ENCODE measurements around the gene COX6A1. TPM values are rescaled to one million over a fixed set of nuclear protein-coding genes. Genes with fewer than 3 reads are reported as not detected.
A peak's percentile ranks its signal among the peaks of the same experiment; 100 is the strongest.
"Not testable (repeated sequence)": the region's sequence is repeated elsewhere in the genome, so short reads cannot be mapped to it uniquely, and the experiment has no call there.

COX6A1 gene
- total and polyA plus RNA-seq, 4 donors, result 338 to 910 (median 536) TPM

- DNase-seq (ENCODE audit: low spot score), result no peak
- TF ChIP-seq RAD21 (IDR thresholded peaks at IDR 0.05), result no peak
- TF ChIP-seq RXRA (IDR thresholded peaks at IDR 0.05), result no peak
- no peak for TF ChIP-seq ZBTB33 (IDR thresholded peaks at IDR 0.05)
- no peak for TF ChIP-seq FOXA2 (IDR thresholded peaks at IDR 0.05)
- no peak for TF ChIP-seq SP1 (IDR thresholded peaks at IDR 0.05)
- TF ChIP-seq NR2F2 (IDR thresholded peaks at IDR 0.05), result no peak
- no peak for TF ChIP-seq YY1 (IDR thresholded peaks at IDR 0.05)
- TF ChIP-seq HNF4A (conservative IDR thresholded peaks at IDR 0.05), result no peak
- no peak for TF ChIP-seq GABPA (IDR thresholded peaks at IDR 0.05 in 1 of 2, conservative IDR thresholded peaks at IDR 0.05 in 1 of 2)
- 93% methylated on average over 1 of the region's 1 CpG for WGBS
- H3K36me3 ChIP-seq (ENCODE audit: control insufficient read depth in 4 of 4, insufficient read depth in 3 of 4, low read depth in 1 of 4, low read length in 3 of 4), result no peaks in the 10 kb centered on the region
- no peak overlapping the region for H3K27ac ChIP-seq (ENCODE audit: low read depth in 1 of 2, low read length in 2 of 2)
- no peaks in the 10 kb centered on the region for H3K27me3 ChIP-seq (ENCODE audit: control insufficient read depth in 4 of 4, insufficient read depth in 4 of 4, low read length in 3 of 4)
- H3K9me3 ChIP-seq (ENCODE audit: control insufficient read depth in 4 of 4, low read length in 3 of 4), result no peaks in the 10 kb centered on the region
- no peak overlapping the region for H3K9ac ChIP-seq (ENCODE audit: low read depth in 1 of 2, low read length in 2 of 2)
- H3K4me3 ChIP-seq (ENCODE audit: low read depth in 1 of 3, low read length in 3 of 3), result no peak overlapping the region
- H3K4me1 ChIP-seq (ENCODE audit: control insufficient read depth in 4 of 4, insufficient read depth in 4 of 4, low read length in 3 of 4), result no peaks in the 10 kb centered on the region
These were observed 45.7 kb downstream of the COX6A1 start for GRCh38 chr12:120483621-120484020.

- H3K4me3 ChIP-seq (ENCODE audit: low read depth in 1 of 3, low read length in 3 of 3), result no peak overlapping the region
- no peak overlapping the region for H3K27ac ChIP-seq (ENCODE audit: low read depth in 1 of 2, low read length in 2 of 2)
- no peaks in the 10 kb centered on the region for H3K4me1 ChIP-seq (ENCODE audit: control insufficient read depth in 4 of 4, insufficient read depth in 4 of 4, low read length in 3 of 4)
- H3K36me3 ChIP-seq (ENCODE audit: control insufficient read depth in 4 of 4, insufficient read depth in 3 of 4, low read depth in 1 of 4, low read length in 3 of 4), result no peaks in the 10 kb centered on the region
- WGBS, result 93% methylated on average over 7 of the region's 7 CpGs
- no peak overlapping the region for H3K9ac ChIP-seq (ENCODE audit: low read depth in 1 of 2, low read length in 2 of 2)
- TF ChIP-seq RXRA (IDR thresholded peaks at IDR 0.05), result no peak
- TF ChIP-seq TAF1 (conservative IDR thresholded peaks at IDR 0.05), result no peak
- no peak for TF ChIP-seq RAD21 (IDR thresholded peaks at IDR 0.05)
- no peak for TF ChIP-seq ATF3 (IDR thresholded peaks at IDR 0.05)
- no peak for TF ChIP-seq MAX (IDR thresholded peaks at IDR 0.05)
- no peak for TF ChIP-seq YY1 (IDR thresholded peaks at IDR 0.05)
- TF ChIP-seq NR2F2 (IDR thresholded peaks at IDR 0.05), result no peak
- TF ChIP-seq JUND (IDR thresholded peaks at IDR 0.05), result no peak
- TF ChIP-seq GABPA (IDR thresholded peaks at IDR 0.05 in 1 of 2, conservative IDR thresholded peaks at IDR 0.05 in 1 of 2), result no peak
- no peak for TF ChIP-seq EGR1 (IDR thresholded peaks at IDR 0.05; ENCODE audit: low read depth in 2 of 2)
- no peak for TF ChIP-seq REST (IDR thresholded peaks at IDR 0.05)
- TF ChIP-seq SP1 (IDR thresholded peaks at IDR 0.05), result no peak
- TF ChIP-seq FOXA1 (IDR thresholded peaks at IDR 0.05), result no peak
- H3K27me3 ChIP-seq (ENCODE audit: control insufficient read depth in 4 of 4, insufficient read depth in 4 of 4, low read length in 3 of 4), result no peaks in the 10 kb centered on the region
- H3K9me3 ChIP-seq (ENCODE audit: control insufficient read depth in 4 of 4, low read length in 3 of 4), result no peaks in the 10 kb centered on the region
- no peak for DNase-seq (ENCODE audit: low spot score)
These were observed 48.3 kb downstream of the COX6A1 start for GRCh38 chr12:120485961-120486881.

- DNase-seq (ENCODE audit: low spot score), result peak; percentile 74
- not testable (repeated sequence) for H3K36me3 ChIP-seq (ENCODE audit: control insufficient read depth in 4 of 4, insufficient read depth in 3 of 4, low read depth in 1 of 4, low read length in 3 of 4); H3K27ac ChIP-seq (ENCODE audit: low read depth in 1 of 2, low read length in 2 of 2); H3K4me3 ChIP-seq (ENCODE audit: low read depth in 1 of 3, low read length in 3 of 3); H3K9me3 ChIP-seq (ENCODE audit: control insufficient read depth in 4 of 4, low read length in 3 of 4); H3K9ac ChIP-seq (ENCODE audit: low read depth in 1 of 2, low read length in 2 of 2); H3K27me3 ChIP-seq (ENCODE audit: control insufficient read depth in 4 of 4, insufficient read depth in 4 of 4, low read length in 3 of 4); H3K4me1 ChIP-seq (ENCODE audit: control insufficient read depth in 4 of 4, insufficient read depth in 4 of 4, low read length in 3 of 4)
- WGBS, result 90% methylated on average over 7 of the region's 7 CpGs
These were observed 49.6 kb downstream of the COX6A1 start for GRCh38 chr12:120487552-120487951.

All from liver (tissue), 9 donors.